ENCODE measurements around the gene MAN1A2.

MAN1A2 gene

GRCh38 chr1:117493906-117494305, 126.7 kb downstream of the MAN1A2 start:
- no peak for DNase-seq (ENCODE audit: low read depth, low spot score)

GRCh38 chr1:117495068-117495467, 127.8 kb downstream of the MAN1A2 start:
- no peak for DNase-seq (ENCODE audit: low read depth, low spot score)

- no peak for DNase-seq (ENCODE audit: low read depth, low spot score)
Observed at GRCh38 chr1:117499071-117499470, 131.8 kb downstream of the MAN1A2 start.

GRCh38 chr1:117500584-117500983, 133.3 kb downstream of the MAN1A2 start:
- DNase-seq (ENCODE audit: low read depth, low spot score), result no peak

GRCh38 chr1:117501281-117501680, 134.0 kb downstream of the MAN1A2 start:
- DNase-seq (ENCODE audit: low read depth, low spot score), result no peak

- DNase-seq (ENCODE audit: low read depth, low spot score), result no peak
Observed at GRCh38 chr1:117511273-117511672, 144.0 kb downstream of the MAN1A2 start.

GRCh38 chr1:117512728-117513321, 145.6 kb downstream of the MAN1A2 start:
- DNase-seq (ENCODE audit: low read depth, low spot score), result no peak

- no peak for DNase-seq (ENCODE audit: low read depth, low spot score)
Observed at GRCh38 chr1:117523111-117523510, 155.9 kb downstream of the MAN1A2 start.

- no peak for DNase-seq (ENCODE audit: low read depth, low spot score)
Observed at GRCh38 chr1:117527074-117527473, 159.8 kb downstream of the MAN1A2 start.

GRCh38 chr1:117527566-117528102, 160.4 kb downstream of the MAN1A2 start:
- no peak for DNase-seq (ENCODE audit: low read depth, low spot score)

GRCh38 chr1:117529683-117530082, 162.4 kb downstream of the MAN1A2 start:
- DNase-seq (ENCODE audit: low read depth, low spot score), result no peak

- no peak for DNase-seq (ENCODE audit: low read depth, low spot score)
Observed at GRCh38 chr1:117531222-117531621, 164.0 kb downstream of the MAN1A2 start.

- DNase-seq (ENCODE audit: low read depth, low spot score), result peak; percentile 81
Observed at GRCh38 chr1:117534995-117535467, 167.8 kb downstream of the MAN1A2 start.

- DNase-seq (ENCODE audit: low read depth, low spot score), result no peak
Observed at GRCh38 chr1:117535821-117536220, 168.6 kb downstream of the MAN1A2 start.

GRCh38 chr1:117537291-117537920, 170.2 kb downstream of the MAN1A2 start:
- peak; percentile 67 for DNase-seq (ENCODE audit: low read depth, low spot score)

GRCh38 chr1:117540532-117540931, 173.3 kb downstream of the MAN1A2 start:
- DNase-seq (ENCODE audit: low read depth, low spot score), result no peak

- no peak for DNase-seq (ENCODE audit: low read depth, low spot score)
Observed at GRCh38 chr1:117541003-117541402, 173.8 kb downstream of the MAN1A2 start.

- DNase-seq (ENCODE audit: low read depth, low spot score), result no peak
Observed at GRCh38 chr1:117541585-117541984, 174.3 kb downstream of the MAN1A2 start.

GRCh38 chr1:117544509-117545109, 177.4 kb downstream of the MAN1A2 start:
- DNase-seq (ENCODE audit: low read depth, low spot score), result no peak

GRCh38 chr1:117546467-117546866, 179.2 kb downstream of the MAN1A2 start:
- DNase-seq (ENCODE audit: low read depth, low spot score), result no peak

- DNase-seq (ENCODE audit: low read depth, low spot score), result no peak
Observed at GRCh38 chr1:117553471-117553870, 186.2 kb downstream of the MAN1A2 start.

GRCh38 chr1:117555806-117556205, 188.6 kb downstream of the MAN1A2 start:
- no peak for DNase-seq (ENCODE audit: low read depth, low spot score)

GRCh38 chr1:117556341-117556740, 189.1 kb downstream of the MAN1A2 start:
- DNase-seq (ENCODE audit: low read depth, low spot score), result no peak
